SK-N-SH treated with all-trans-retinoic acid at 6 μM for 48 hours (cell line): ENCODE results near the gene ZNF672.

Experiments
- ATAC-seq: fragments of 200-7000 bp; cut with Tn5 transposase; 3 replicates; pipeline ENCODE4 v1.9.1; 2020; ENCODE audit warnings: mild to moderate bottlenecking, moderate library complexity
- ARNTL ChIP-seq: fragments of 450-650 bp; formaldehyde crosslinking; IDR thresholded peaks from 2 replicates; pipeline ENCODE4 v1.5.0; 2020; ENCODE audit warnings: low read depth, mild to moderate bottlenecking, moderate library complexity, borderline replicate concordance
- BACH2 ChIP-seq: fragments of 250-450 bp; sonication (Bioruptor Pico); IDR thresholded peaks from 2 replicates; pipeline ENCODE4 v1.9.0; 2021; ENCODE audit warnings: mild to moderate bottlenecking, borderline replicate concordance
- CSDC2 ChIP-seq: fragments of 250-450 bp; sonication (Bioruptor Pico); IDR thresholded peaks from 2 replicates; pipeline ENCODE4 v1.5.0; 2020; ENCODE audit warnings: mild to moderate bottlenecking, moderate library complexity
- ESRRG ChIP-seq: fragments of 250-450 bp; sonication (Bioruptor Pico); IDR thresholded peaks from 2 replicates; pipeline ENCODE4 v1.6.1; 2021; ENCODE audit warnings: mild to moderate bottlenecking
- GLIS3 ChIP-seq: fragments of 250-450 bp; sonication (Bioruptor Pico); IDR thresholded peaks from 2 replicates; pipeline ENCODE4 v1.5.0; 2020; ENCODE audit warnings: mild to moderate bottlenecking, moderate library complexity
- ISL1 ChIP-seq: fragments of 250-450 bp; sonication (Bioruptor Pico); IDR thresholded peaks from 2 replicates; pipeline ENCODE4 v2.1.2; 2022; ENCODE audit warnings: mild to moderate bottlenecking, moderate library complexity
- OSR1 ChIP-seq: fragments of 250-450 bp; sonication (Bioruptor Pico); IDR thresholded peaks from 2 replicates; pipeline ENCODE4 v1.8.0; 2022; ENCODE audit warnings: moderate library complexity, mild to moderate bottlenecking, inconsistent platforms
- RARB ChIP-seq: fragments of 250-450 bp; sonication (Bioruptor Pico); IDR thresholded peaks from 2 replicates; pipeline ENCODE4 v1.8.0; 2021; ENCODE audit warnings: mild to moderate bottlenecking, moderate library complexity
- SNAI2 ChIP-seq: fragments of 250-450 bp; sonication (Bioruptor Pico); IDR thresholded peaks from 2 replicates; pipeline ENCODE4 v1.5.0; 2020; ENCODE audit warnings: mild to moderate bottlenecking, moderate library complexity
- TOX ChIP-seq: fragments of 250-450 bp; sonication (Bioruptor Pico); IDR thresholded peaks from 2 replicates; pipeline ENCODE4 v1.8.0; 2021; ENCODE audit warnings: mild to moderate bottlenecking, moderate library complexity, borderline replicate concordance
- ZC3H10 ChIP-seq: fragments of 250-450 bp; sonication (Bioruptor Pico); IDR thresholded peaks from 2 replicates; pipeline ENCODE4 v1.5.1; 2021; ENCODE audit warnings: mild to moderate bottlenecking, moderate library complexity
- ZFP3 ChIP-seq: fragments of 250-450 bp; sonication (Bioruptor Pico); IDR thresholded peaks from 2 replicates; pipeline ENCODE4 v1.5.0; 2020; ENCODE audit warnings: mild to moderate bottlenecking, moderate library complexity
- ZFP30 ChIP-seq: fragments of 450-650 bp; formaldehyde crosslinking; IDR thresholded peaks from 2 replicates; pipeline ENCODE4 v1.5.0; 2022; ENCODE audit warnings: mild to moderate bottlenecking, moderate library complexity
- ZNF70 ChIP-seq: fragments of 450-650 bp; formaldehyde crosslinking; IDR thresholded peaks from 2 replicates; pipeline ENCODE4 v1.5.0; 2020; ENCODE audit warnings: mild to moderate bottlenecking, moderate library complexity
- ZNF8 ChIP-seq: fragments of 450-650 bp; formaldehyde crosslinking; IDR thresholded peaks from 2 replicates; pipeline ENCODE4 v1.5.0; 2020; ENCODE audit warnings: mild to moderate bottlenecking, moderate library complexity
- TF ChIP-seq, protein P1 (sequence below): fragments of 250-450 bp; sonication (Bioruptor Pico); IDR thresholded peaks from 2 replicates; pipeline ENCODE4 v1.8.0; 2020; ENCODE audit warnings: mild to moderate bottlenecking, moderate library complexity, borderline replicate concordance
- TF ChIP-seq, protein P2 (sequence below): fragments of 250-450 bp; sonication (Bioruptor Pico); IDR thresholded peaks from 2 replicates; pipeline ENCODE4 v1.8.0; 2021; ENCODE audit warnings: low read depth, mild to moderate bottlenecking, moderate library complexity, borderline replicate concordance
- TF ChIP-seq, protein P3 (sequence below): fragments of 250-450 bp; sonication (Bioruptor Pico); IDR thresholded peaks from 2 replicates; pipeline ENCODE4 v1.5.1; 2020; ENCODE audit warnings: low read depth, mild to moderate bottlenecking, moderate library complexity
- TF ChIP-seq, protein P4 (sequence below): fragments of 250-450 bp; sonication (Bioruptor Pico); IDR thresholded peaks from 2 replicates; pipeline ENCODE4 v1.5.1; 2021; ENCODE audit warnings: mild to moderate bottlenecking, moderate library complexity
- TF ChIP-seq, protein P5 (sequence below): fragments of 250-450 bp; sonication (Bioruptor Pico); IDR thresholded peaks from 2 replicates; pipeline ENCODE4 v1.5.0; 2020; ENCODE audit warnings: mild to moderate bottlenecking, moderate library complexity

The ZNF672 gene

DNA sequence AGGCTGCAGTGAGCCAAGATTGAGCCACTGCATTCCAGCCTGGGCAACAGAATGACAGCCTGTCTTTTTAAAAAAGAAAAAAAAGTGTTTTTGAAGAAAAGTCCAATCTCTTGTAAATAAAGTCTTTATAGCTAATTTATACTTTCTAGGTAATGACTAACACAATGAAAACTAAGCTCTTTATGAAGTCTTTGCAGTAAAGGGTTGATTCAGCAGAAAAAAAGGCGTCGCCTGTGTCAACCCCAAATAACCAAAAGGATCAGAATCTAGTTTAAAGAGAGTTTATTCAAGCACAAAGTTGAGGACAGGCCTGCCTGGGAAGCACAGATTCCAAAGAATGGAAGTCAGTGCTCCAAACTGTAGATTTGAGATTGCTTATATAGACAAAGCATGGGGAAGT, 53.7 kb downstream of the ZNF672 start:
- no peak for TF ChIP-seq BACH2 (CRISPR knock-in tag)
- TF ChIP-seq TOX (CRISPR knock-in tag): no peak
- no peak for TF ChIP-seq SNAI2 (CRISPR knock-in tag)
- no peak for TF ChIP-seq RARB (CRISPR knock-in tag)
- ATAC-seq: no peak

DNA sequence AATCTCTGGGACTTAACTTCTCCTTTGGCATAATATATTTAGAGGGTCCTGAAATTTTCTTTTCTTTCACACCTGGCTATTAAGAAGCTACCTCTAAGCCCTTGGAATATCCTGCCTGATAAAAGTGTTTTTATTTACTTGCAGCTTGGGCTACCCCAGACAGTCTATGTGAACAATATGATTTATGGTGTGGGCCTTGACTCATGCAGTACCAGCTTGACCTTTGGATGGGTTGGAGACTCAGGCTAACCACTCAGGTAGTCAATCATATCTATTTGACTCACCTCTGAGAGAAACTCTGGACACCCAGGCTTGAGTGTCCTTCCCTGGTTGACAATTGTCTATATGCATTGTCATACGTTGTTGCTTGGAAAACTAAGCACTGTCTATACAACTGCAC, 54.6 kb downstream of the ZNF672 start:
- ATAC-seq: no peak
- TF ChIP-seq ESRRG (CRISPR knock-in tag): no peak
- TF ChIP-seq CSDC2 (CRISPR knock-in tag): no peak
- no peak for TF ChIP-seq SNAI2 (CRISPR knock-in tag)
- no peak for TF ChIP-seq GLIS3
- no peak for TF ChIP-seq ZC3H10
- TF ChIP-seq BACH2 (CRISPR knock-in tag): no peak
- no peak for TF ChIP-seq ZNF8 (CRISPR knock-in tag)
- TF ChIP-seq ISL1 (CRISPR knock-in tag): no peak
- no peak for TF ChIP-seq RARB (CRISPR knock-in tag)
- TF ChIP-seq, protein P1, sequence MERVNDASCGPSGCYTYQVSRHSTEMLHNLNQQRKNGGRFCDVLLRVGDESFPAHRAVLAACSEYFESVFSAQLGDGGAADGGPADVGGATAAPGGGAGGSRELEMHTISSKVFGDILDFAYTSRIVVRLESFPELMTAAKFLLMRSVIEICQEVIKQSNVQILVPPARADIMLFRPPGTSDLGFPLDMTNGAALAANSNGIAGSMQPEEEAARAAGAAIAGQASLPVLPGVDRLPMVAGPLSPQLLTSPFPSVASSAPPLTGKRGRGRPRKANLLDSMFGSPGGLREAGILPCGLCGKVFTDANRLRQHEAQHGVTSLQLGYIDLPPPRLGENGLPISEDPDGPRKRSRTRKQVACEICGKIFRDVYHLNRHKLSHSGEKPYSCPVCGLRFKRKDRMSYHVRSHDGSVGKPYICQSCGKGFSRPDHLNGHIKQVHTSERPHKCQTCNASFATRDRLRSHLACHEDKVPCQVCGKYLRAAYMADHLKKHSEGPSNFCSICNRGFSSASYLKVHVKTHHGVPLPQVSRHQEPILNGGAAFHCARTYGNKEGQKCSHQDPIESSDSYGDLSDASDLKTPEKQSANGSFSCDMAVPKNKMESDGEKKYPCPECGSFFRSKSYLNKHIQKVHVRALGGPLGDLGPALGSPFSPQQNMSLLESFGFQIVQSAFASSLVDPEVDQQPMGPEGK (CRISPR knock-in tag): no peak
- TF ChIP-seq OSR1 (CRISPR knock-in tag): no peak
- TF ChIP-seq, protein P2, sequence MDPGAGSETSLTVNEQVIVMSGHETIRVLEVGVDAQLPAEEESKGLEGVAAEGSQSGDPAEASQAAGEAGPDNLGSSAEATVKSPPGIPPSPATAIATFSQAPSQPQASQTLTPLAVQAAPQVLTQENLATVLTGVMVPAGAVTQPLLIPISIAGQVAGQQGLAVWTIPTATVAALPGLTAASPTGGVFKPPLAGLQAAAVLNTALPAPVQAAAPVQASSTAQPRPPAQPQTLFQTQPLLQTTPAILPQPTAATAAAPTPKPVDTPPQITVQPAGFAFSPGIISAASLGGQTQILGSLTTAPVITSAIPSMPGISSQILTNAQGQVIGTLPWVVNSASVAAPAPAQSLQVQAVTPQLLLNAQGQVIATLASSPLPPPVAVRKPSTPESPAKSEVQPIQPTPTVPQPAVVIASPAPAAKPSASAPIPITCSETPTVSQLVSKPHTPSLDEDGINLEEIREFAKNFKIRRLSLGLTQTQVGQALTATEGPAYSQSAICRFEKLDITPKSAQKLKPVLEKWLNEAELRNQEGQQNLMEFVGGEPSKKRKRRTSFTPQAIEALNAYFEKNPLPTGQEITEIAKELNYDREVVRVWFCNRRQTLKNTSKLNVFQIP (CRISPR knock-in tag): no peak
- TF ChIP-seq ARNTL (CRISPR knock-in tag): no peak
- TF ChIP-seq, protein P3, sequence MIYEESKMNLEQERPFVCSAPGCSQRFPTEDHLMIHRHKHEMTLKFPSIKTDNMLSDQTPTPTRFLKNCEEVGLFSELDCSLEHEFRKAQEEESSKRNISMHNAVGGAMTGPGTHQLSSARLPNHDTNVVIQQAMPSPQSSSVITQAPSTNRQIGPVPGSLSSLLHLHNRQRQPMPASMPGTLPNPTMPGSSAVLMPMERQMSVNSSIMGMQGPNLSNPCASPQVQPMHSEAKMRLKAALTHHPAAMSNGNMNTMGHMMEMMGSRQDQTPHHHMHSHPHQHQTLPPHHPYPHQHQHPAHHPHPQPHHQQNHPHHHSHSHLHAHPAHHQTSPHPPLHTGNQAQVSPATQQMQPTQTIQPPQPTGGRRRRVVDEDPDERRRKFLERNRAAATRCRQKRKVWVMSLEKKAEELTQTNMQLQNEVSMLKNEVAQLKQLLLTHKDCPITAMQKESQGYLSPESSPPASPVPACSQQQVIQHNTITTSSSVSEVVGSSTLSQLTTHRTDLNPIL: no peak
- TF ChIP-seq ZFP3 (CRISPR knock-in tag): no peak
- TF ChIP-seq, protein P4, sequence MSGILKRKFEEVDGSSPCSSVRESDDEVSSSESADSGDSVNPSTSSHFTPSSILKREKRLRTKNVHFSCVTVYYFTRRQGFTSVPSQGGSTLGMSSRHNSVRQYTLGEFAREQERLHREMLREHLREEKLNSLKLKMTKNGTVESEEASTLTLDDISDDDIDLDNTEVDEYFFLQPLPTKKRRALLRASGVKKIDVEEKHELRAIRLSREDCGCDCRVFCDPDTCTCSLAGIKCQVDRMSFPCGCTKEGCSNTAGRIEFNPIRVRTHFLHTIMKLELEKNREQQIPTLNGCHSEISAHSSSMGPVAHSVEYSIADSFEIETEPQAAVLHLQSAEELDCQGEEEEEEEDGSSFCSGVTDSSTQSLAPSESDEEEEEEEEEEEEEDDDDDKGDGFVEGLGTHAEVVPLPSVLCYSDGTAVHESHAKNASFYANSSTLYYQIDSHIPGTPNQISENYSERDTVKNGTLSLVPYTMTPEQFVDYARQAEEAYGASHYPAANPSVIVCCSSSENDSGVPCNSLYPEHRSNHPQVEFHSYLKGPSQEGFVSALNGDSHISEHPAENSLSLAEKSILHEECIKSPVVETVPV: no peak
- TF ChIP-seq TOX (CRISPR knock-in tag): no peak

DNA sequence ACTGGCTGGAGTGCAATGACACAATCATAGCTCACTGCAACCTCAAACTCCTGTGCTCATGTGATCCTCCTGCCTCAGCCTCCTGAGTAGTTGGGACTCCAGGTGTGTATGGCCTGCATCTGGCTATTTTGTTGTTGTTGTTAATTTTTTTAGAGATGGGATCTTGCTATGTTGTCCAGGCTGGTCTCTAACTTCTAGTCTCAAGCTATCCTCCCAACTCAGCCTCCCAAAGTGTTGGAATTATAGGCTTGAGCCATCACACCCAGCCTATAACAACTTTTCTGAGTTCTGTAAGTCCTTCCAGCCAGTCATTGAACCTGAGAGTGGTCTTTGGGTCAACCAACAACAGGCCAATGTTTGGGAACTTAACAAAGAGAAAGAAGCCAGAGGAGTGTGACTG, 56.8 kb downstream of the ZNF672 start:
- no peak for ATAC-seq
- TF ChIP-seq OSR1 (CRISPR knock-in tag) (no peak), SNAI2 (CRISPR knock-in tag) (no peak), ZNF70 (CRISPR knock-in tag) (no peak), RARB (CRISPR knock-in tag) (no peak), GLIS3 (no peak), BACH2 (CRISPR knock-in tag) (no peak), ZNF8 (CRISPR knock-in tag) (no peak), ESRRG (CRISPR knock-in tag) (no peak), ISL1 (CRISPR knock-in tag) (no peak), TOX (CRISPR knock-in tag) (no peak), ZFP30 (no peak), ZC3H10 (no peak), ARNTL (CRISPR knock-in tag) (no peak)
- TF ChIP-seq, protein P1 (CRISPR knock-in tag): no peak
- TF ChIP-seq, protein P5, sequence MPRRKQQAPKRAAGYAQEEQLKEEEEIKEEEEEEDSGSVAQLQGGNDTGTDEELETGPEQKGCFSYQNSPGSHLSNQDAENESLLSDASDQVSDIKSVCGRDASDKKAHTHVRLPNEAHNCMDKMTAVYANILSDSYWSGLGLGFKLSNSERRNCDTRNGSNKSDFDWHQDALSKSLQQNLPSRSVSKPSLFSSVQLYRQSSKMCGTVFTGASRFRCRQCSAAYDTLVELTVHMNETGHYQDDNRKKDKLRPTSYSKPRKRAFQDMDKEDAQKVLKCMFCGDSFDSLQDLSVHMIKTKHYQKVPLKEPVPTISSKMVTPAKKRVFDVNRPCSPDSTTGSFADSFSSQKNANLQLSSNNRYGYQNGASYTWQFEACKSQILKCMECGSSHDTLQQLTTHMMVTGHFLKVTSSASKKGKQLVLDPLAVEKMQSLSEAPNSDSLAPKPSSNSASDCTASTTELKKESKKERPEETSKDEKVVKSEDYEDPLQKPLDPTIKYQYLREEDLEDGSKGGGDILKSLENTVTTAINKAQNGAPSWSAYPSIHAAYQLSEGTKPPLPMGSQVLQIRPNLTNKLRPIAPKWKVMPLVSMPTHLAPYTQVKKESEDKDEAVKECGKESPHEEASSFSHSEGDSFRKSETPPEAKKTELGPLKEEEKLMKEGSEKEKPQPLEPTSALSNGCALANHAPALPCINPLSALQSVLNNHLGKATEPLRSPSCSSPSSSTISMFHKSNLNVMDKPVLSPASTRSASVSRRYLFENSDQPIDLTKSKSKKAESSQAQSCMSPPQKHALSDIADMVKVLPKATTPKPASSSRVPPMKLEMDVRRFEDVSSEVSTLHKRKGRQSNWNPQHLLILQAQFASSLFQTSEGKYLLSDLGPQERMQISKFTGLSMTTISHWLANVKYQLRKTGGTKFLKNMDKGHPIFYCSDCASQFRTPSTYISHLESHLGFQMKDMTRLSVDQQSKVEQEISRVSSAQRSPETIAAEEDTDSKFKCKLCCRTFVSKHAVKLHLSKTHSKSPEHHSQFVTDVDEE (CRISPR knock-in tag): no peak
- TF ChIP-seq, protein P4: no peak
- TF ChIP-seq, protein P3: no peak
- TF ChIP-seq, protein P2 (CRISPR knock-in tag): no peak
